OCI-LY7 (cell line): Measurements from ENCODE around the gene CIITA. TPM values are rescaled to one million over a fixed set of nuclear protein-coding genes. Genes with fewer than 3 reads are reported as not detected.

Experiments used
- BruUV-seq: library from RNA; stranded (reverse); fragments of 400-500 nt; replicated peaks from 2 replicates; lab custom pipeline; 2021; lab: Mats Ljungman, UMichigan
- CTCF ChIA-PET: fragments of 300-600 bp; sonication (Branson Sonifier 250); formaldehyde crosslinking; loops from one replicate; lab custom pipeline; 2022; ENCODE audit warnings: antibody characterized with exemption; ENCODE audit not compliant: unreplicated experiment; lab: Charles Lee
- POLR2A ChIA-PET: fragments of 300-600 bp; sonication (Branson Sonifier 250); formaldehyde crosslinking; loops from one replicate; lab custom pipeline; 2022; ENCODE audit warnings: antibody characterized with exemption; lab: Charles Lee
- DNase-seq: peaks from one replicate; pipeline ENCODE4 v3.0.0-alpha.2; 2015; ENCODE audit warnings: low spot score
- H2AFZ ChIP-seq: fragments of 200-600 bp; sonication (generic), shearing (Covaris generic); 2 replicates; pipeline ENCODE4 v1.6.1; 2014; ENCODE audit warnings: mild to moderate bottlenecking, antibody characterized with exemption, low read length, moderate library complexity
- H3K27ac ChIP-seq: fragments of 200-600 bp; sonication (generic); 2 replicates; pipeline ENCODE4 v1.5.1; 2014; ENCODE audit warnings: mixed run types, low read depth, mild to moderate bottlenecking, moderate library complexity, low read length, inconsistent platforms; ENCODE audit not compliant: poor library complexity, severe bottlenecking
- H3K36me3 ChIP-seq: fragments of 200-600 bp; sonication (generic); 2 replicates; pipeline ENCODE4 v1.6.1; 2014; ENCODE audit warnings: mild to moderate bottlenecking, antibody characterized with exemption, low read length, moderate library complexity, mixed read lengths; ENCODE audit not compliant: insufficient read depth
- H3K4me1 ChIP-seq: fragments of 200-600 bp; sonication (generic); 2 replicates; pipeline ENCODE4 v1.5.1; 2014; ENCODE audit warnings: mild to moderate bottlenecking, low read length; ENCODE audit not compliant: insufficient read depth, poor library complexity, severe bottlenecking
- H3K4me2 ChIP-seq: fragments of 200-600 bp; sonication (generic); 2 replicates; pipeline ENCODE4 v1.6.1; 2014; ENCODE audit warnings: mild to moderate bottlenecking, low read length
- H3K4me3 ChIP-seq: fragments of 200-600 bp; sonication (generic); 2 replicates; pipeline ENCODE4 v1.5.1; 2014; ENCODE audit warnings: mild to moderate bottlenecking, low read depth, low read length; ENCODE audit not compliant: poor library complexity, severe bottlenecking
- H3K79me2 ChIP-seq: fragments of 200-600 bp; sonication (generic); 2 replicates; pipeline ENCODE4 v1.6.1; 2016; ENCODE audit warnings: low read depth, mild to moderate bottlenecking, low read length, moderate library complexity, mixed read lengths; ENCODE audit not compliant: insufficient read depth
- H3K9me2 ChIP-seq: fragments of 200-600 bp; sonication (generic); 2 replicates; pipeline ENCODE4 v1.6.1; 2016; ENCODE audit warnings: mild to moderate bottlenecking, low read length, mixed read lengths; ENCODE audit not compliant: insufficient read depth
- H3K9me3 ChIP-seq: fragments of 200-600 bp; sonication (generic); 2 replicates; pipeline ENCODE4 v1.6.1; 2014; ENCODE audit warnings: mild to moderate bottlenecking, mixed run types, low read length, mixed read lengths
- H4K20me1 ChIP-seq: fragments of 200-600 bp; sonication (generic); 2 replicates; pipeline ENCODE4 v1.6.1; 2014; ENCODE audit warnings: mild to moderate bottlenecking, antibody characterized with exemption, low read length, moderate library complexity, mixed read lengths; ENCODE audit not compliant: insufficient read depth
- EZH2phosphoT487 ChIP-seq: fragments of 200-600 bp; sonication (generic); IDR thresholded peaks from 2 replicates; pipeline ENCODE4 v1.6.1; 2018; ENCODE audit warnings: low read depth, borderline replicate concordance, mild to moderate bottlenecking, mixed run types, antibody characterized with exemption, low read length, moderate library complexity, mixed read lengths
- intact Hi-C: fragments of 100-400 bp; cut with micrococcal nuclease; formaldehyde crosslinking; loops from one replicate; pipeline ENCODE4 v1.10.0; 2022; ENCODE audit not compliant: unreplicated experiment
- total RNA-seq, 2 experiments: library from RNA; depleted of rRNA in 1 of 2; stranded (reverse); fragments of >200 nt in 1 of 2; shearing (Covaris generic) in 1 of 2; gene quantifications; 2 replicates each; pipeline ENCODE4 v1.2.3, GENCODE V29; 2014 to 2022
- TF ChIP-seq, protein P1 (sequence below): fragments of 200-600 bp; sonication (generic); conservative IDR thresholded peaks from 2 replicates; pipeline ENCODE4 v1.5.1; 2014; ENCODE audit warnings: mild to moderate bottlenecking, antibody characterized with exemption, low read length, moderate library complexity, mixed read lengths

Gene CIITA
- total RNA-seq, 2 experiments from 2014 or later = 68.7 to 101 TPM

DNA sequence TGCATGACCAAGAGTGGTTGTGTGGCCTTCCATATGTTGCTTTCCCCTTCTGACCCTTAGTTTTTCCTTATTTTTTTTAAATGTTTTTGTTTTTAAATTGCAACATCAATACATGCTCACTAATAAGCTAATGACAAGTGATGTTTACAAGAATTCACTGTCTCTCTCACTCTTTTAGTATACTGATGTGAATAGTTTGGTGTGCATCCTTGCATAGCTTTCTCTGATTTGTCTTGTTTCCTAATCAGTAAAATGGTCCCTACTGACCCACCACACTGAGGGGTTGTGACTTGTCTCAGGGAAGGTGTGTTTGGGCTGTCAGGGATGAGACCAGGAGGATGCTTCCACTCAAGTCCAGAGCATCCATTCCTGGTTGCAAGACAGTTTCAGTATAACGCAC is 26.0 kb downstream of the CIITA start:
- H4K20me1 ChIP-seq = no peaks in the 10 kb centered on the region
- H3K79me2 ChIP-seq = no peaks in the 10 kb centered on the region
- no peaks in the 10 kb centered on the region for H3K9me2 ChIP-seq
- no peak overlapping the region for H3K4me2 ChIP-seq
- no peak overlapping the region for H3K4me3 ChIP-seq
- BruUV-seq = no TSS peak
- CTCF ChIA-PET = no interaction called here
- DNase-seq = no peak
- POLR2A ChIA-PET = interaction anchor here (0.7 kb wide), 1 partner anchor 26 kb away, joined by 3 read pairs; the partner anchor contains the start of gene CIITA
- no peak overlapping the region for H3K27ac ChIP-seq
- TF ChIP-seq EZH2phosphoT487 = no peak
- TF ChIP-seq, protein P1, sequence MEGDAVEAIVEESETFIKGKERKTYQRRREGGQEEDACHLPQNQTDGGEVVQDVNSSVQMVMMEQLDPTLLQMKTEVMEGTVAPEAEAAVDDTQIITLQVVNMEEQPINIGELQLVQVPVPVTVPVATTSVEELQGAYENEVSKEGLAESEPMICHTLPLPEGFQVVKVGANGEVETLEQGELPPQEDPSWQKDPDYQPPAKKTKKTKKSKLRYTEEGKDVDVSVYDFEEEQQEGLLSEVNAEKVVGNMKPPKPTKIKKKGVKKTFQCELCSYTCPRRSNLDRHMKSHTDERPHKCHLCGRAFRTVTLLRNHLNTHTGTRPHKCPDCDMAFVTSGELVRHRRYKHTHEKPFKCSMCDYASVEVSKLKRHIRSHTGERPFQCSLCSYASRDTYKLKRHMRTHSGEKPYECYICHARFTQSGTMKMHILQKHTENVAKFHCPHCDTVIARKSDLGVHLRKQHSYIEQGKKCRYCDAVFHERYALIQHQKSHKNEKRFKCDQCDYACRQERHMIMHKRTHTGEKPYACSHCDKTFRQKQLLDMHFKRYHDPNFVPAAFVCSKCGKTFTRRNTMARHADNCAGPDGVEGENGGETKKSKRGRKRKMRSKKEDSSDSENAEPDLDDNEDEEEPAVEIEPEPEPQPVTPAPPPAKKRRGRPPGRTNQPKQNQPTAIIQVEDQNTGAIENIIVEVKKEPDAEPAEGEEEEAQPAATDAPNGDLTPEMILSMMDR = no peak
- no peaks in the 10 kb centered on the region for H3K9me3 ChIP-seq
- intact Hi-C loops = no loop called here
- peaks cover 100% of the 10 kb centered on the region for H3K36me3 ChIP-seq
- no peak overlapping the region for H2AFZ ChIP-seq
- no peaks in the 10 kb centered on the region for H3K4me1 ChIP-seq

DNA sequence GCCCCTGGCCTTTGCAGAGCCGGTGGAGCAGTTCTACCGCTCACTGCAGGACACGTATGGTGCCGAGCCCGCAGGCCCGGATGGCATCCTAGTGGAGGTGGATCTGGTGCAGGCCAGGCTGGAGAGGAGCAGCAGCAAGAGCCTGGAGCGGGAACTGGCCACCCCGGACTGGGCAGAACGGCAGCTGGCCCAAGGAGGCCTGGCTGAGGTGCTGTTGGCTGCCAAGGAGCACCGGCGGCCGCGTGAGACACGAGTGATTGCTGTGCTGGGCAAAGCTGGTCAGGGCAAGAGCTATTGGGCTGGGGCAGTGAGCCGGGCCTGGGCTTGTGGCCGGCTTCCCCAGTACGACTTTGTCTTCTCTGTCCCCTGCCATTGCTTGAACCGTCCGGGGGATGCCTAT is 29.5 kb downstream of the CIITA start:
- no peak overlapping the region for H2AFZ ChIP-seq
- POLR2A ChIA-PET = no interaction called here
- DNase-seq = no peak
- peaks cover 97% of the 10 kb centered on the region for H3K36me3 ChIP-seq
- BruUV-seq = no TSS peak
- H3K27ac ChIP-seq = no peak overlapping the region
- CTCF ChIA-PET = no interaction called here
- no peak overlapping the region for H3K4me3 ChIP-seq
- no peaks in the 10 kb centered on the region for H4K20me1 ChIP-seq
- intact Hi-C loops = no loop called here
- no peaks in the 10 kb centered on the region for H3K9me2 ChIP-seq
- H3K79me2 ChIP-seq = no peaks in the 10 kb centered on the region
- H3K4me1 ChIP-seq = no peaks in the 10 kb centered on the region
- no peak overlapping the region for H3K4me2 ChIP-seq
- no peaks in the 10 kb centered on the region for H3K9me3 ChIP-seq
- TF ChIP-seq, protein P1 = no peak
- no peak for TF ChIP-seq EZH2phosphoT487

DNA sequence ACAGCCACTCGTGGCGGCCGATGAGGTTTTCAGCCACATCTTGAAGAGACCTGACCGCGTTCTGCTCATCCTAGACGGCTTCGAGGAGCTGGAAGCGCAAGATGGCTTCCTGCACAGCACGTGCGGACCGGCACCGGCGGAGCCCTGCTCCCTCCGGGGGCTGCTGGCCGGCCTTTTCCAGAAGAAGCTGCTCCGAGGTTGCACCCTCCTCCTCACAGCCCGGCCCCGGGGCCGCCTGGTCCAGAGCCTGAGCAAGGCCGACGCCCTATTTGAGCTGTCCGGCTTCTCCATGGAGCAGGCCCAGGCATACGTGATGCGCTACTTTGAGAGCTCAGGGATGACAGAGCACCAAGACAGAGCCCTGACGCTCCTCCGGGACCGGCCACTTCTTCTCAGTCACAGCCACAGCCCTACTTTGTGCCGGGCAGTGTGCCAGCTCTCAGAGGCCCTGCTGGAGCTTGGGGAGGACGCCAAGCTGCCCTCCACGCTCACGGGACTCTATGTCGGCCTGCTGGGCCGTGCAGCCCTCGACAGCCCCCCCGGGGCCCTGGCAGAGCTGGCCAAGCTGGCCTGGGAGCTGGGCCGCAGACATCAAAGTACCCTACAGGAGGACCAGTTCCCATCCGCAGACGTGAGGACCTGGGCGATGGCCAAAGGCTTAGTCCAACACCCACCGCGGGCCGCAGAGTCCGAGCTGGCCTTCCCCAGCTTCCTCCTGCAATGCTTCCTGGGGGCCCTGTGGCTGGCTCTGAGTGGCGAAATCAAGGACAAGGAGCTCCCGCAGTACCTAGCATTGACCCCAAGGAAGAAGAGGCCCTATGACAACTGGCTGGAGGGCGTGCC is 30.1 kb downstream of the CIITA start:
- DNase-seq = no peak
- Histone ChIP-seq H3K4me3 (no peak overlapping the region), H3K4me1 (peaks cover under 1% of the 10 kb centered on the region), H4K20me1 (no peaks in the 10 kb centered on the region), H3K27ac (no peak overlapping the region), H3K9me2 (no peaks in the 10 kb centered on the region), H3K36me3 (peaks cover 97% of the 10 kb centered on the region), H2AFZ (no peak overlapping the region), H3K79me2 (no peaks in the 10 kb centered on the region), H3K4me2 (no peak overlapping the region), H3K9me3 (no peaks in the 10 kb centered on the region)
- CTCF ChIA-PET = no interaction called here
- intact Hi-C loops = no loop called here
- POLR2A ChIA-PET = no interaction called here
- TF ChIP-seq, protein P1 = no peak
- no peak for TF ChIP-seq EZH2phosphoT487
- BruUV-seq = no TSS peak
